GM12865 (cell line): Measurements from ENCODE around the gene ARHGEF39.
"Not testable (repeated sequence)": the region's sequence is repeated elsewhere in the genome, so short reads cannot be mapped to it uniquely, and the experiment has no call there.

ENCODE experiments used
- DNase-seq: peaks from one replicate; pipeline ENCODE4 v3.0.0; 2010; ENCODE audit warnings: low read depth
- H3K4me3 ChIP-seq: 2 replicates; pipeline ENCODE4 v1.5.1; 2011; ENCODE audit warnings: mild to moderate bottlenecking, low read depth, low read length, control low read depth
- CTCF ChIP-seq: IDR thresholded peaks from 2 replicates; pipeline ENCODE4 v1.5.1; 2011; ENCODE audit warnings: low read length, control low read depth, low read depth, inconsistent platforms; ENCODE audit not compliant: insufficient read depth; ENCODE audit errors: missing control alignments

Gene ARHGEF39

GRCh38 chr9:35643046-35643445, 21.9 kb downstream of the ARHGEF39 start:
- H3K4me3 ChIP-seq, result no peak overlapping the region
- no peak for TF ChIP-seq CTCF
- DNase-seq, result no peak

GRCh38 chr9:35641478-35641877, 23.5 kb downstream of the ARHGEF39 start:
- not testable (repeated sequence) for H3K4me3 ChIP-seq, DNase-seq

- H3K4me3 ChIP-seq, DNase-seq: not testable (repeated sequence)
Observed at GRCh38 chr9:35640431-35640830, 24.6 kb downstream of the ARHGEF39 start.

- TF ChIP-seq CTCF, result no peak
- DNase-seq, result no peak
- H3K4me3 ChIP-seq, result no peak overlapping the region
Observed at GRCh38 chr9:35639631-35640030, 25.4 kb downstream of the ARHGEF39 start.

- DNase-seq, H3K4me3 ChIP-seq: not testable (repeated sequence)
Observed at GRCh38 chr9:35639225-35639624, 25.8 kb downstream of the ARHGEF39 start.

GRCh38 chr9:35638751-35639150, 26.2 kb downstream of the ARHGEF39 start:
- H3K4me3 ChIP-seq, DNase-seq: not testable (repeated sequence)

- DNase-seq, H3K4me3 ChIP-seq: not testable (repeated sequence)
Observed at GRCh38 chr9:35637427-35637955, 27.5 kb downstream of the ARHGEF39 start.

GRCh38 chr9:35636877-35637246, 28.1 kb downstream of the ARHGEF39 start:
- DNase-seq, result not testable (repeated sequence)

GRCh38 chr9:35636135-35636876, 28.7 kb downstream of the ARHGEF39 start:
- DNase-seq, result no peak
- TF ChIP-seq CTCF, result no peak
- H3K4me3 ChIP-seq, result no peak overlapping the region

More at GRCh38 chr9:35636877-35637246, 28.1 kb downstream of the ARHGEF39 start:
- not testable (repeated sequence) for H3K4me3 ChIP-seq

GRCh38 chr9:35635730-35636129, 29.3 kb downstream of the ARHGEF39 start:
- no peak for DNase-seq
- H3K4me3 ChIP-seq, result no peak overlapping the region
- TF ChIP-seq CTCF, result no peak
